ENCODE data around the gene EFHC2. TPM values are rescaled to one million over a fixed set of nuclear protein-coding genes. Genes with fewer than 3 reads are reported as not detected.

EFHC2 gene
- total and polyA plus RNA-seq, 2 of the 8 experiments (the other 6 are each of a cell fraction or from before 2014, with no cell fraction given): 1.8 to 3.4 TPM

DNA sequence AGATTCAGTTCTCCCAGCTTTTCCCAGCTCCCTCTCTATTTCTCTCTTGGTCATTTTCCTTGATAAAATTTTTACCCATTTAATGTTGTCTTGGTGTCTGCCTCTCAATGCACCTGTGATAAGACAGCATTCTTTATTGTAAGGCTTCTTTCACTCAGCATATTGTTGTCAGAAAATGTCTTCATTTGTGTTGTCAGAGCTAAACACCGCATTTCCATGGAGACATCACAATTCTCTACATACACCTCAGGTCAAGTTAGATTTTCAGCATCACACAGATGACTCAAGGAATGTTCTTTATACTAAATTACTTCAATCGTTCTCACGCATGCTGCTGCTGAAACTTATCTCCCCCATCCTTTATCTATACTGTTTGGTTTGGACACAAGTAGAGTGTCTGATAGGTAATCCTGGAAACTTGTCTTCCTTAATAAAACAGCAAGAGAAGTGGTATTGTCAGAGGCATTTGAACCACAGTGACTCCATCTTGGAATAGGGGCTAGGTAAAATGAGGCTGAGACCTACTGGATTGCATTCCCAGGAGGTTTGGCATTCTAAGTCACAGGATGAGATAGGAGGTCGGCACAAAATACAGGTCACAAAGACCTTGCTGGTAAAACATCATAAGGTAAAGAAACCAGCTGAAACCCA lies 41.3 kb upstream of the EFHC2 start:
- Histone ChIP-seq H4K20me1 (replicated peaks in 1 of 2; ENCODE audit: control insufficient read depth in 1 of 2, insufficient read depth in 2 of 2, low read length in 2 of 2) (no peaks in the 10 kb centered on the region), H3K79me1 (ENCODE audit: low read depth, low read length) (no peaks in the 10 kb centered on the region), H3K9me3 (ENCODE audit: insufficient read depth in 2 of 2, low read depth in 1 of 2, low read length in 1 of 2) (no peaks in the 10 kb centered on the region), H3K79me2 (ENCODE audit: control insufficient read depth in 1 of 2, insufficient read depth in 2 of 2, low read length in 2 of 2) (no peaks in the 10 kb centered on the region), H2AK5ac (ENCODE audit: low read depth, low read length) (no peak overlapping the region), H3K4ac (replicated peaks; ENCODE audit: insufficient read length, low read depth, low read length) (no peak overlapping the region), H2AFZ (ENCODE audit: low read length) (no peak overlapping the region), H2BK20ac (ENCODE audit: low read length) (no peak overlapping the region), H3K4me3 (ENCODE audit: extremely low read depth in 1 of 4, insufficient read depth in 2 of 4, low read depth in 3 of 4, low read length in 4 of 4) (no peak overlapping the region), H3K14ac (ENCODE audit: insufficient read length) (no peak overlapping the region), H3K23me2 (ENCODE audit: low read depth, low read length) (no peaks in the 10 kb centered on the region), H2BK15ac (ENCODE audit: low read length) (no peak overlapping the region), H4K91ac (replicated peaks; ENCODE audit: insufficient read length, low read length) (no peak overlapping the region), H3K56ac (replicated peaks; ENCODE audit: insufficient read length, low read depth, low read length) (no peak overlapping the region), H3K36me3 (ENCODE audit: control insufficient read depth in 2 of 4, insufficient read depth in 4 of 4, low read length in 3 of 4) (no peaks in the 10 kb centered on the region), H3K23ac (ENCODE audit: insufficient read length) (no peak overlapping the region), H3K9ac (replicated peaks in 1 of 4; ENCODE audit: extremely low read depth in 1 of 4, low read depth in 3 of 4, low read length in 3 of 4) (no peak overlapping the region), H3K4me2 (ENCODE audit: insufficient read depth in 1 of 2, low read depth in 2 of 2, low read length in 2 of 2) (no peak overlapping the region), H2BK12ac (ENCODE audit: low read depth, low read length) (no peak overlapping the region), H3K27ac (ENCODE audit: low read depth, low read length) (no peak overlapping the region), H4K8ac (ENCODE audit: extremely low read depth, insufficient read depth, low read length) (no peak overlapping the region), H3K4me1 (replicated peaks in 1 of 4; ENCODE audit: control insufficient read depth in 3 of 4, insufficient read depth in 4 of 4, low read length in 3 of 4) (no peaks in the 10 kb centered on the region), H3K18ac (ENCODE audit: extremely low read depth, low read length) (no peak overlapping the region), H2BK5ac (ENCODE audit: low read depth, low read length) (no peak overlapping the region), H2BK120ac (replicated peaks; ENCODE audit: low read depth, low read length) (no peak overlapping the region), H4K5ac (ENCODE audit: insufficient read length, low read depth, low read length) (no peak overlapping the region), H3K27me3 (replicated peaks in 1 of 4; ENCODE audit: control insufficient read depth in 3 of 4, extremely low read depth in 1 of 4, insufficient read depth in 3 of 4, low read length in 3 of 4) (no peaks in the 10 kb centered on the region)
- 94% methylated on average over 4 of the region's 4 CpGs; no CpG with 5 or more reads in 1 of the 2 experiments for WGBS, 2 experiments (ENCODE audit: extremely low coverage in 1 of 2, insufficient coverage in 1 of 2, insufficient read length in 1 of 2, insufficient replicate concordance in 2 of 2, low coverage in 1 of 2, low lambda C conversion rate in 2 of 2, missing lambda C conversion rate in 1 of 2)
- FAIRE-seq (peak; percentile 24), DNase-seq (ENCODE audit: low read depth in 1 of 2, low spot score in 2 of 2) (no peak)
- ChIA-PET CTCF (ENCODE audit: partially characterized antibody) (interaction anchor here (1.2 kb wide), 1 partner anchor 172 kb away, joined by 3 read pairs; no protein-coding TSS in a partner anchor), POLR2A (ENCODE audit: partially characterized antibody) (no interaction called here)
- no peak for TF ChIP-seq JUN (IDR thresholded peaks at IDR 0.05; ENCODE audit: low read depth, low read length)
- TF ChIP-seq RXRA (IDR thresholded peaks at IDR 0.05; ENCODE audit: insufficient read depth, low read depth, low read length): no peak
- TF ChIP-seq SIN3A (conservative IDR thresholded peaks at IDR 0.05 in 1 of 2, IDR thresholded peaks at IDR 0.05 in 1 of 2; ENCODE audit: low read depth in 1 of 2, low read length in 2 of 2): no peak
- no peak for TF ChIP-seq POLR2A (IDR thresholded peaks at IDR 0.05; ENCODE audit: control extremely low read depth in 1 of 2, low read depth in 2 of 2, low read length in 2 of 2)
- TF ChIP-seq SP4 (IDR thresholded peaks at IDR 0.05; ENCODE audit: low read length): no peak
- TF ChIP-seq TAF1 (IDR thresholded peaks at IDR 0.05; ENCODE audit: low read depth, low read length): no peak
- no peak for TF ChIP-seq ASH2L (IDR thresholded peaks at IDR 0.05; ENCODE audit: low read length)
- no peak for TF ChIP-seq HDAC6 (IDR thresholded peaks at IDR 0.05; ENCODE audit: low read depth, low read length)
- TF ChIP-seq, protein P1, sequence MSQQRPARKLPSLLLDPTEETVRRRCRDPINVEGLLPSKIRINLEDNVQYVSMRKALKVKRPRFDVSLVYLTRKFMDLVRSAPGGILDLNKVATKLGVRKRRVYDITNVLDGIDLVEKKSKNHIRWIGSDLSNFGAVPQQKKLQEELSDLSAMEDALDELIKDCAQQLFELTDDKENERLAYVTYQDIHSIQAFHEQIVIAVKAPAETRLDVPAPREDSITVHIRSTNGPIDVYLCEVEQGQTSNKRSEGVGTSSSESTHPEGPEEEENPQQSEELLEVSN (IDR thresholded peaks at IDR 0.05): no peak
- TF ChIP-seq, protein P2, sequence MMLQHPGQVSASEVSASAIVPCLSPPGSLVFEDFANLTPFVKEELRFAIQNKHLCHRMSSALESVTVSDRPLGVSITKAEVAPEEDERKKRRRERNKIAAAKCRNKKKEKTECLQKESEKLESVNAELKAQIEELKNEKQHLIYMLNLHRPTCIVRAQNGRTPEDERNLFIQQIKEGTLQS (IDR thresholded peaks at IDR 0.05; ENCODE audit: insufficient read depth, low read depth, low read length): no peak
